Brain microvascular endothelial cell (primary cell): Measurements from ENCODE around the gene PCDHGA1.

Experiments used
- DNase-seq: peaks from one replicate; pipeline ENCODE4 v3.0.0-alpha.2; 2020
- H3K27ac ChIP-seq: fragments of 250-450 bp; sonication (Bioruptor Pico); 2 replicates; pipeline ENCODE4 v1.5.1; 2020; ENCODE audit warnings: mild to moderate bottlenecking, moderate library complexity
- H3K27me3 ChIP-seq: fragments of 250-450 bp; sonication (Bioruptor Pico); replicated peaks from 2 replicates; pipeline ENCODE4 v1.5.1; 2020; ENCODE audit warnings: mild to moderate bottlenecking
- H3K36me3 ChIP-seq: fragments of 250-450 bp; sonication (Bioruptor Pico); replicated peaks from 2 replicates; pipeline ENCODE4 v1.5.1; 2020; ENCODE audit warnings: mild to moderate bottlenecking
- H3K4me3 ChIP-seq: 2 replicates; pipeline ENCODE4 v1.5.1; 2011; ENCODE audit warnings: low read depth, mild to moderate bottlenecking, control low read depth, low read length, moderate library complexity
- CTCF ChIP-seq: IDR thresholded peaks from 2 replicates; pipeline ENCODE4 v1.5.1; 2011; ENCODE audit warnings: low read depth, mild to moderate bottlenecking, moderate library complexity, low read length, control low read depth, inconsistent platforms; ENCODE audit errors: missing control alignments
- in situ Hi-C: cut with HindIII; loops from 2 replicates; pipeline ENCODE4 v1.10.0; 2017; ENCODE audit warnings: low sequenced_read_pairs, low pct_ligation_motif_present

PCDHGA1 gene

GRCh38 chr5:141490271-141490670 lies 160.0 kb downstream of the PCDHGA1 start:
- no peak overlapping the region for H3K4me3 ChIP-seq
- H3K27me3 ChIP-seq = no peaks in the 10 kb centered on the region
- H3K27ac ChIP-seq = no peak overlapping the region
- no peak for DNase-seq
- peaks cover 3% of the 10 kb centered on the region for H3K36me3 ChIP-seq
- no peak for TF ChIP-seq CTCF
- in situ Hi-C loops = no loop called here

- Histone ChIP-seq H3K4me3 (no peak overlapping the region), H3K27me3 (no peaks in the 10 kb centered on the region), H3K27ac (no peak overlapping the region), H3K36me3 (no peaks in the 10 kb centered on the region)
- no peak for DNase-seq
- in situ Hi-C loops = no loop called here
- no peak for TF ChIP-seq CTCF
Observed at GRCh38 chr5:141490771-141491170, 160.5 kb downstream of the PCDHGA1 start.

GRCh38 chr5:141491323-141492167 lies 161.2 kb downstream of the PCDHGA1 start:
- H3K36me3 ChIP-seq = no peaks in the 10 kb centered on the region
- no peak overlapping the region for H3K4me3 ChIP-seq
- in situ Hi-C loops = no loop called here
- no peak for TF ChIP-seq CTCF
- no peaks in the 10 kb centered on the region for H3K27me3 ChIP-seq
- H3K27ac ChIP-seq = no peak overlapping the region
- no peak for DNase-seq

GRCh38 chr5:141492168-141492885 lies 162.0 kb downstream of the PCDHGA1 start:
- DNase-seq = no peak
- H3K27ac ChIP-seq = no peak overlapping the region
- H3K36me3 ChIP-seq = no peaks in the 10 kb centered on the region
- in situ Hi-C loops = no loop called here
- TF ChIP-seq CTCF = no peak
- no peak overlapping the region for H3K4me3 ChIP-seq
- no peaks in the 10 kb centered on the region for H3K27me3 ChIP-seq

GRCh38 chr5:141493500-141494422 lies 163.4 kb downstream of the PCDHGA1 start:
- peaks cover 6% of the 10 kb centered on the region for H3K36me3 ChIP-seq
- in situ Hi-C loops = no loop called here
- peak overlapping the region; percentile 36 for H3K27ac ChIP-seq
- TF ChIP-seq CTCF = no peak
- H3K4me3 ChIP-seq = no peak overlapping the region
- no peaks in the 10 kb centered on the region for H3K27me3 ChIP-seq
- peak; percentile 53 for DNase-seq
